GM12878 (cell line): ENCODE results near the gene RAD23B. TPM values are rescaled to one million over a fixed set of nuclear protein-coding genes. Genes with fewer than 3 reads are reported as not detected.

ENCODE experiments used
- ATAC-seq: fragments of 200-7000 bp; cut with Tn5 transposase; 3 replicates; pipeline ENCODE4 v1.9.1; 2020; ENCODE audit warnings: mild to moderate bottlenecking, moderate library complexity
- BruUV-seq: library from RNA; stranded (reverse); fragments of 400-500 nt; replicated peaks from 2 replicates; lab custom pipeline; 2021; lab: Mats Ljungman, UMichigan
- CTCF ChIA-PET: fragments of 300-600 bp; sonication (Branson Sonifier 250); formaldehyde crosslinking; extraction: SDS; loops from one replicate; lab custom pipeline; 2021; ENCODE audit warnings: inconsistent platforms; lab: Yijun Ruan, JAX
- POLR2A ChIA-PET: fragments of 350-600 bp; formaldehyde crosslinking; extraction: SDS; loops from one replicate; lab custom pipeline; 2021; ENCODE audit warnings: inconsistent platforms; lab: Charles Lee
- RAD21 ChIA-PET: fragments of 300-600 bp; sonication (Branson Sonifier 250); formaldehyde crosslinking; loops from one replicate; lab custom pipeline; 2023; ENCODE audit warnings: antibody characterized with exemption; ENCODE audit not compliant: unreplicated experiment; lab: Charles Lee
- SMC1A ChIA-PET: fragments of 300-600 bp; sonication (Branson Sonifier 250); formaldehyde crosslinking; loops from one replicate; lab custom pipeline; 2023; ENCODE audit not compliant: unreplicated experiment, uncharacterized antibody; lab: Charles Lee
- DNase-seq: peaks from one replicate; pipeline ENCODE4 v3.0.0-alpha.2; 2011; ENCODE audit warnings: low read depth, low spot score
- FAIRE-seq: peaks from 3 replicates; lab custom pipeline; 2011; peaks lifted over from hg19 to GRCh38; lab: Jason Lieb, UNC
- H2AFZ ChIP-seq: 2 replicates; pipeline ENCODE4 v1.6.0; 2011; ENCODE audit warnings: low read depth, low read length, control low read depth; ENCODE audit not compliant: control insufficient read depth
- H3K27ac ChIP-seq: 2 replicates; pipeline ENCODE4 v1.5.1; 2011; ENCODE audit warnings: control low read depth; ENCODE audit not compliant: control insufficient read depth, insufficient read depth
- H3K27me3 ChIP-seq, 2 experiments: replicated peaks in 1 of 2; 2 replicates each; pipeline versions ENCODE4 v1.6.0 to v1.6.1; 2011; ENCODE audit warnings: low read length in 1 of 2; ENCODE audit not compliant: control insufficient read depth in 2 of 2, insufficient read depth in 2 of 2
- H3K36me3 ChIP-seq, 2 experiments: 2 replicates each; pipeline ENCODE4 v1.5.1; 2011; ENCODE audit warnings: low read length in 1 of 2; ENCODE audit not compliant: control insufficient read depth in 2 of 2, insufficient read depth in 2 of 2
- H3K4me1 ChIP-seq: 2 replicates; pipeline ENCODE4 v1.6.1; 2011; ENCODE audit warnings: mild to moderate bottlenecking, low read length, moderate library complexity, mixed read lengths; ENCODE audit not compliant: control insufficient read depth, insufficient read depth
- H3K4me2 ChIP-seq: 2 replicates; pipeline ENCODE4 v1.6.0; 2011; ENCODE audit warnings: control low read depth; ENCODE audit not compliant: control insufficient read depth, insufficient read depth
- H3K4me3 ChIP-seq: fragments of 200-600 bp; sonication (generic); 2 replicates; pipeline ENCODE4 v1.5.1; 2016
- H3K79me2 ChIP-seq: 2 replicates; pipeline ENCODE4 v1.6.0; 2011; ENCODE audit warnings: low read length; ENCODE audit not compliant: control insufficient read depth, insufficient read depth
- H3K9ac ChIP-seq: 2 replicates; pipeline ENCODE4 v1.8.0; 2011; ENCODE audit warnings: low read length, control low read depth, mixed read lengths; ENCODE audit not compliant: control insufficient read depth, insufficient read depth
- H3K9me3 ChIP-seq: replicated peaks from 3 replicates; pipeline ENCODE4 v1.5.1; 2011; ENCODE audit warnings: mild to moderate bottlenecking, low read length; ENCODE audit not compliant: control insufficient read depth, insufficient read depth
- H4K20me1 ChIP-seq: 2 replicates; pipeline ENCODE4 v1.6.0; 2011; ENCODE audit not compliant: control insufficient read depth, insufficient read depth
- IKZF2 ChIP-seq, 2 experiments: fragments of 450-650 bp; IDR thresholded peaks; 2 replicates each; pipeline ENCODE4 v1.6.1; 2017; ENCODE audit warnings: mild to moderate bottlenecking in 2 of 2, moderate library complexity in 2 of 2
- MTA2 ChIP-seq: fragments of 450-650 bp; IDR thresholded peaks from 2 replicates; pipeline ENCODE4 v1.6.1; 2016; ENCODE audit warnings: low read depth, mild to moderate bottlenecking, moderate library complexity
- ZBTB40 ChIP-seq: fragments of 450-650 bp; IDR thresholded peaks from 2 replicates; pipeline ENCODE4 v1.6.1; 2016; ENCODE audit warnings: mild to moderate bottlenecking, moderate library complexity, borderline replicate concordance
- WGBS: methylation state at CpG from one replicate; pipeline ENCODE4 v1.1.6; 2016; ENCODE audit warnings: low lambda C conversion rate; ENCODE audit not compliant: insufficient replicate concordance, insufficient coverage; ENCODE audit errors: missing lambda C conversion rate; 5-methylcytosine and 5-hydroxymethylcytosine counted together
- in situ Hi-C: fragments of 300-500 bp; cut with MboI; formaldehyde crosslinking; loops from 9 replicates; pipeline ENCODE4 v1.14.3; 2018; ENCODE audit warnings: mixed read lengths
- intact Hi-C: fragments of 100-400 bp; cut with micrococcal nuclease; formaldehyde crosslinking; loops from one replicate; pipeline ENCODE4 v1.14.2; 2022; ENCODE audit not compliant: unreplicated experiment
- polyA plus RNA-seq, 11 experiments: library from polyadenylated mRNA; depleted of rRNA in 4 of 11; unstranded in 6 of 11; stranded (reverse) in 5 of 11; fragments of >200 nt; fragmentation: Nextera tagmentation in 4 of 11; fragmentation: Illumina TruSeq in 1 of 11; extraction: Ambion mirVana in 4 of 11; extraction: Trizol in 1 of 11; gene quantifications; 1 replicate in 1 of 11; 2 replicates in 10 of 11; pipeline versions ENCODE4 v1.2.1 to v1.2.3, GENCODE V29; 2011 to 2016; ENCODE audit warnings: inconsistent platforms in 2 of 11, missing spikeins in 2 of 11, low read depth in 1 of 11
- total RNA-seq, 4 experiments: library from RNA; depleted of rRNA in 3 of 4; stranded (reverse); fragments of >200 nt in 3 of 4; fragmentation: Illumina TruSeq in 1 of 4; extraction: Trizol in 1 of 4; gene quantifications; 2 replicates each; pipeline versions ENCODE4 v1.2.1 to v1.2.3, GENCODE V29; 2013 to 2021

Gene RAD23B
- total and polyA plus RNA-seq, 10 of the 15 experiments (the other 5 are each of a cell fraction or from before 2014, with no cell fraction given): 10.3 to 256 (median 54.6) TPM

GRCh38 chr9:107281922-107282667 lies 984 bp upstream of the RAD23B start:
- H2AFZ ChIP-seq: peak overlapping the region; percentile 60
- WGBS: 24% methylated on average over 13 of the region's 13 CpGs
- ChIA-PET CTCF (interaction anchor here (0.8 to 3.1 kb wide), 11 partner anchors 12 to 145 kb away, joined by 3 to 17 read pairs (median 6); no protein-coding TSS in a partner anchor), SMC1A (interaction anchor here (0.6 to 8.7 kb wide), 27 partner anchors 8 to 1940 kb away, joined by 3 to 104 read pairs (median 5); no protein-coding TSS in a partner anchor), POLR2A (interaction anchor here (0.5 to 4.5 kb wide), 8 partner anchors 8 to 405 kb away, joined by 3 to 39 read pairs (median 4); no protein-coding TSS in a partner anchor), RAD21 (interaction anchor here (0.6 to 6.9 kb wide), 12 partner anchors 9 to 301 kb away, joined by 3 to 84 read pairs (median 5); no protein-coding TSS in a partner anchor)
- peak overlapping the region; percentile 64 for H3K4me2 ChIP-seq
- ATAC-seq (no peak; the same call in 2 of the 3 replicates), FAIRE-seq (no peak), DNase-seq (no peak)
- H3K36me3 ChIP-seq: no peaks in the 10 kb centered on the region
- H3K9me3 ChIP-seq: no peaks in the 10 kb centered on the region
- peak overlapping the region; percentile 76 for H3K4me3 ChIP-seq
- BruUV-seq: TSS peak; percentile 89
- peak overlapping the region; percentile 70 for H3K9ac ChIP-seq
- no peaks in the 10 kb centered on the region for H3K27me3 ChIP-seq
- H3K4me1 ChIP-seq: peaks cover 8% of the 10 kb centered on the region; the same call in 1 of the 2 replicates
- intact Hi-C loops (loop anchor here (2.0 to 10.0 kb wide), 3 partner anchors 21 to 247 kb away; no protein-coding TSS in a partner anchor), in situ Hi-C loops (no loop called here)
- peaks cover 40% of the 10 kb centered on the region for H3K79me2 ChIP-seq
- no peaks in the 10 kb centered on the region for H4K20me1 ChIP-seq
- TF ChIP-seq IKZF2 (IDR thresholded peaks at IDR 0.05): 0 out of 4 replicates have a peak, but pooled peaks of 1 of the 2 experiments have one; percentile 15
- TF ChIP-seq ZBTB40: no peak
- TF ChIP-seq MTA2: 0 out of 2 replicates have a peak, but pooled peaks have one; percentile 24
- peak overlapping the region; percentile 70 for H3K27ac ChIP-seq
